PC-3 (cell line): ENCODE measurements around the gene SCLY. TPM values are rescaled to one million over a fixed set of nuclear protein-coding genes. Genes with fewer than 3 reads are reported as not detected.

Source experiments
- ATAC-seq: fragments of 200-7000 bp; cut with Tn5 transposase; 2 replicates; pipeline ENCODE4 v1.9.1; 2020; ENCODE audit warnings: mild to moderate bottlenecking, moderate library complexity
- BruUV-seq: library from RNA; stranded (reverse); fragments of 400-500 nt; replicated peaks from 2 replicates; lab custom pipeline; 2021; lab: Mats Ljungman, UMichigan
- CTCF ChIA-PET: fragments of 300-600 bp; sonication (Branson Sonifier 250); formaldehyde crosslinking; loops from one replicate; lab custom pipeline; 2022; ENCODE audit warnings: antibody characterized with exemption; lab: Charles Lee
- POLR2A ChIA-PET: fragments of 300-600 bp; sonication (Branson Sonifier 250); formaldehyde crosslinking; loops from one replicate; lab custom pipeline; 2022; ENCODE audit warnings: antibody characterized with exemption; ENCODE audit not compliant: unreplicated experiment; lab: Charles Lee
- DNase-seq: peaks from one replicate; pipeline ENCODE4 v3.0.0-alpha.2; 2015
- H2AFZ ChIP-seq: fragments of 300-600 bp; sonication (generic); 2 replicates; pipeline ENCODE4 v1.6.0; 2016; ENCODE audit warnings: antibody characterized with exemption, low read length
- H3F3A ChIP-seq: fragments of 300-600 bp; sonication (generic); one replicate; pipeline ENCODE4 v1.6.0; 2017; ENCODE audit warnings: antibody characterized with exemption, low read length, control low read depth, mild to moderate bottlenecking; ENCODE audit not compliant: unreplicated experiment
- H3K27ac ChIP-seq: fragments of 300-600 bp; sonication (generic); 2 replicates; pipeline ENCODE4 v1.5.1; 2016; ENCODE audit warnings: mild to moderate bottlenecking, low read length
- H3K27me3 ChIP-seq: fragments of 300-600 bp; sonication (generic); 2 replicates; pipeline ENCODE4 v1.6.1; 2016; ENCODE audit warnings: low read length, mixed read lengths
- H3K36me3 ChIP-seq: fragments of 300-600 bp; sonication (generic); 2 replicates; pipeline ENCODE4 v1.6.1; 2016; ENCODE audit warnings: low read depth, mixed run types, low read length, mixed read lengths
- H3K4me1 ChIP-seq: fragments of 300-600 bp; sonication (generic); 2 replicates; pipeline ENCODE4 v1.5.1; 2016; ENCODE audit warnings: low read length; ENCODE audit not compliant: insufficient read depth
- H3K4me2 ChIP-seq: fragments of 300-600 bp; sonication (generic); 2 replicates; pipeline ENCODE4 v1.6.0; 2016; ENCODE audit warnings: low read length
- H3K4me3 ChIP-seq: fragments of 300-600 bp; sonication (generic); 2 replicates; pipeline ENCODE4 v1.5.1; 2016; ENCODE audit warnings: mild to moderate bottlenecking, low read length, mixed read lengths
- H3K79me2 ChIP-seq: fragments of 300-600 bp; sonication (generic); 2 replicates; pipeline ENCODE4 v1.6.1; 2017; ENCODE audit warnings: low read length, mixed read lengths
- H3K9ac ChIP-seq: fragments of 300-600 bp; sonication (generic); 2 replicates; pipeline ENCODE4 v1.6.0; 2016; ENCODE audit warnings: mild to moderate bottlenecking, low read length
- H3K9me2 ChIP-seq: fragments of 300-600 bp; sonication (generic); replicated peaks from 2 replicates; pipeline ENCODE4 v1.6.1; 2016; ENCODE audit warnings: mixed run types, low read length, mixed read lengths
- H3K9me3 ChIP-seq: fragments of 300-600 bp; sonication (generic); 2 replicates; pipeline ENCODE4 v1.6.1; 2016; ENCODE audit warnings: low read length, mixed read lengths
- H4K20me1 ChIP-seq: fragments of 300-600 bp; sonication (generic); 2 replicates; pipeline ENCODE4 v1.6.1; 2016; ENCODE audit warnings: low read length, mixed read lengths
- EZH2 ChIP-seq: fragments of 300-600 bp; sonication (generic); IDR thresholded peaks from one replicate; pipeline ENCODE4 v1.6.1; 2017; ENCODE audit warnings: antibody characterized with exemption, mild to moderate bottlenecking, low read length; ENCODE audit not compliant: unreplicated experiment
- EZH2phosphoT487 ChIP-seq: fragments of 300-600 bp; sonication (generic); IDR thresholded peaks from 2 replicates; pipeline ENCODE4 v1.6.1; 2018; ENCODE audit warnings: mild to moderate bottlenecking, antibody characterized with exemption, low read length, borderline replicate concordance
- intact Hi-C: fragments of 100-400 bp; cut with micrococcal nuclease; formaldehyde crosslinking; loops from 2 replicates; pipeline ENCODE4 v1.9.0; 2023
- total RNA-seq: library from RNA; depleted of rRNA; stranded (reverse); fragments of >200 nt; gene quantifications from 2 replicates; pipeline ENCODE4 v1.2.3, GENCODE V29; 2014
- TF ChIP-seq, protein P1 (sequence below): fragments of 300-600 bp; sonication (generic); conservative IDR thresholded peaks from 2 replicates; pipeline ENCODE4 v1.5.1; 2017; ENCODE audit warnings: antibody characterized with exemption, low read depth, mild to moderate bottlenecking, low read length

Gene SCLY
- total RNA-seq, 1 experiment from 2014 or later, result 23.1 TPM

- ChIA-PET POLR2A (no interaction called here), CTCF (no interaction called here)
- Histone ChIP-seq H3K9me2 (no peaks in the 10 kb centered on the region), H3K4me1 (no peaks in the 10 kb centered on the region), H3K4me3 (no peak overlapping the region), H3K36me3 (peaks cover 3% of the 10 kb centered on the region; the same call in 1 of the 2 replicates), H3K4me2 (no peak overlapping the region), H2AFZ (no peak overlapping the region), H3K9me3 (no peaks in the 10 kb centered on the region), H3K27ac (no peak overlapping the region), H3K27me3 (no peaks in the 10 kb centered on the region), H3K9ac (no peak overlapping the region), H3K79me2 (no peaks in the 10 kb centered on the region), H4K20me1 (no peaks in the 10 kb centered on the region), H3F3A (no peaks in the 10 kb centered on the region)
- BruUV-seq, result no TSS peak
- no peak for TF ChIP-seq EZH2phosphoT487
- TF ChIP-seq, protein P1, sequence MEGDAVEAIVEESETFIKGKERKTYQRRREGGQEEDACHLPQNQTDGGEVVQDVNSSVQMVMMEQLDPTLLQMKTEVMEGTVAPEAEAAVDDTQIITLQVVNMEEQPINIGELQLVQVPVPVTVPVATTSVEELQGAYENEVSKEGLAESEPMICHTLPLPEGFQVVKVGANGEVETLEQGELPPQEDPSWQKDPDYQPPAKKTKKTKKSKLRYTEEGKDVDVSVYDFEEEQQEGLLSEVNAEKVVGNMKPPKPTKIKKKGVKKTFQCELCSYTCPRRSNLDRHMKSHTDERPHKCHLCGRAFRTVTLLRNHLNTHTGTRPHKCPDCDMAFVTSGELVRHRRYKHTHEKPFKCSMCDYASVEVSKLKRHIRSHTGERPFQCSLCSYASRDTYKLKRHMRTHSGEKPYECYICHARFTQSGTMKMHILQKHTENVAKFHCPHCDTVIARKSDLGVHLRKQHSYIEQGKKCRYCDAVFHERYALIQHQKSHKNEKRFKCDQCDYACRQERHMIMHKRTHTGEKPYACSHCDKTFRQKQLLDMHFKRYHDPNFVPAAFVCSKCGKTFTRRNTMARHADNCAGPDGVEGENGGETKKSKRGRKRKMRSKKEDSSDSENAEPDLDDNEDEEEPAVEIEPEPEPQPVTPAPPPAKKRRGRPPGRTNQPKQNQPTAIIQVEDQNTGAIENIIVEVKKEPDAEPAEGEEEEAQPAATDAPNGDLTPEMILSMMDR, result no peak
- TF ChIP-seq EZH2, result no peak
- ATAC-seq (no peak), DNase-seq (no peak)
- intact Hi-C loops, result no loop called here
Measured at GRCh38 chr2:238043851-238044250, 16.9 kb upstream of the SCLY start.

GRCh38 chr2:238045575-238045974 is 15.2 kb upstream of the SCLY start:
- intact Hi-C loops, result no loop called here
- DNase-seq (no peak), ATAC-seq (no peak)
- Histone ChIP-seq H4K20me1 (no peaks in the 10 kb centered on the region), H3F3A (no peaks in the 10 kb centered on the region), H3K36me3 (no peaks in the 10 kb centered on the region; the same call in 1 of the 2 replicates), H3K9me2 (no peaks in the 10 kb centered on the region), H2AFZ (no peak overlapping the region), H3K27me3 (no peaks in the 10 kb centered on the region), H3K27ac (no peak overlapping the region), H3K4me3 (no peak overlapping the region), H3K9me3 (no peaks in the 10 kb centered on the region), H3K9ac (no peak overlapping the region), H3K4me1 (no peaks in the 10 kb centered on the region), H3K4me2 (no peak overlapping the region), H3K79me2 (no peaks in the 10 kb centered on the region)
- ChIA-PET POLR2A (no interaction called here), CTCF (interaction anchor here (0.6 kb wide), 1 partner anchor 189 kb away, joined by 6 read pairs; no protein-coding TSS in a partner anchor)
- TF ChIP-seq EZH2phosphoT487 (no peak), EZH2 (no peak)
- TF ChIP-seq, protein P1, result no peak
- no TSS peak for BruUV-seq

GRCh38 chr2:238046725-238047270 is 14.0 kb upstream of the SCLY start:
- Histone ChIP-seq H3K9ac (no peak overlapping the region), H3K9me2 (no peaks in the 10 kb centered on the region), H3K9me3 (no peaks in the 10 kb centered on the region), H3K4me3 (no peak overlapping the region), H3K79me2 (no peaks in the 10 kb centered on the region), H3K27ac (no peak overlapping the region), H3K36me3 (no peaks in the 10 kb centered on the region; the same call in 1 of the 2 replicates), H3K27me3 (no peaks in the 10 kb centered on the region), H4K20me1 (no peaks in the 10 kb centered on the region), H2AFZ (no peak overlapping the region), H3K4me1 (no peaks in the 10 kb centered on the region), H3K4me2 (no peak overlapping the region), H3F3A (no peaks in the 10 kb centered on the region)
- ATAC-seq, result no peak
- intact Hi-C loops, result no loop called here
- CTCF ChIA-PET, result no interaction called here
- POLR2A ChIA-PET, result no interaction called here
- DNase-seq, result no peak
- BruUV-seq, result no TSS peak
- no peak for TF ChIP-seq EZH2phosphoT487
- no peak for TF ChIP-seq EZH2
- TF ChIP-seq, protein P1, result no peak
